Glutamatergic neuron (in vitro differentiated cells): ENCODE data around the gene FTCDNL1. TPM values are rescaled to one million over a fixed set of nuclear protein-coding genes. Genes with fewer than 3 reads are reported as not detected.

ENCODE experiments used
- DNase-seq: peaks from one replicate; pipeline ENCODE4 v3.0.0; 2022
- H3K27ac Mint-ChIP-seq: one replicate; pipeline ENCODE4 v1.8.0; 2020; ENCODE audit warnings: mild to moderate bottlenecking, mixed read lengths, inconsistent platforms; ENCODE audit not compliant: unreplicated experiment
- H3K27me3 Mint-ChIP-seq: one replicate; pipeline ENCODE4 v1.8.0; 2020; ENCODE audit warnings: mild to moderate bottlenecking, moderate library complexity, mixed read lengths, inconsistent platforms; ENCODE audit not compliant: unreplicated experiment
- H3K36me3 Mint-ChIP-seq: one replicate; pipeline ENCODE4 v1.8.0; 2020; ENCODE audit warnings: mild to moderate bottlenecking, mixed read lengths, inconsistent platforms; ENCODE audit not compliant: unreplicated experiment
- H3K4me1 Mint-ChIP-seq: one replicate; pipeline ENCODE4 v1.8.0; 2020; ENCODE audit warnings: mild to moderate bottlenecking, low read depth, mixed read lengths, inconsistent platforms; ENCODE audit not compliant: unreplicated experiment
- H3K4me3 Mint-ChIP-seq: one replicate; pipeline ENCODE4 v1.8.0; 2020; ENCODE audit warnings: mild to moderate bottlenecking, mixed read lengths, inconsistent platforms; ENCODE audit not compliant: unreplicated experiment
- H3K9me3 Mint-ChIP-seq: one replicate; pipeline ENCODE4 v1.8.0; 2020; ENCODE audit warnings: mild to moderate bottlenecking, moderate library complexity, mixed read lengths, inconsistent platforms; ENCODE audit not compliant: unreplicated experiment
- total RNA-seq: library from RNA; stranded (reverse); fragmentation: NEBNext Ultra II Directional; extraction: Animal tissue kit (Norgen Biotek cat#: 25700); gene quantifications from one replicate; pipeline ENCODE4 v1.2.1, GENCODE V29; 2021; ENCODE audit not compliant: unreplicated experiment
- TF ChIP-seq, protein P1 (sequence below): fragments of 200-600 bp; sonication (generic); IDR thresholded peaks from one replicate; pipeline ENCODE4 v1.5.0; 2021; ENCODE audit not compliant: partially characterized antibody, unreplicated experiment

Gene FTCDNL1
- total RNA-seq, 1 donor from 2014 or later = 0.74 TPM

DNA sequence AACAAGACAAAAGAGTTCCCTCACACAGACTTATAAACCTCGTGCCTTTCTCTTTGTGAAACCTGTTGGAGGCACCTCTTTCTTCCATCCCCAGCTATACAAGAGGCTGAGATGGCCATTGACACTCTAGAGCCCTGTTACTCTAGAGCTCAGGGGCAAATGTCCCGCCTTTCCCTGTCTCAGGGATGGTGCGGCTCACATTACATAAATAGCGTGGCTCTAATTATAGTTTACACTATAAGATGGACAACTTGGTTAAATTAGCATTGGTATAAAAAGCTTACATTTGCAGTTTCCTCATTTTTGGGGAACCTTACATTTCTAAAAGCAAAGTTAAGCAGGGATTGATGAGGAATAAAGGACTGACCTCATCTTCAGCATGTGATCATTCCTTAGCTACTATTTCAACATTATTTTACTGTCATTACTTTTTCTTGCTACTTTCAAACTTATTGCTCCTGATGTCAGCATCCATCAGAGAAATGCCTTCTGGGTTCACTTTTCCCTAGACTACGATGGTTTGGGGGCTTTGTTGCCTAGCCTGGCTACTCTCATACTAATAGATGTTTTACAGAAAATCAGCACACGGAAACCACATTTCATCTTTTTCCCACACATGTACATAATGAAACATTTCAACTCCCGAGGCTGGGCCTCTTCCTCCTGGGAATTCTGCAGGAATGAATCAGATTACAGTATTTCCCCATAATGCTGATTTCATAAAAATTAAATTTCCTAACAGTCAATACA is 40.4 kb downstream of the FTCDNL1 start:
- TF ChIP-seq, protein P1, sequence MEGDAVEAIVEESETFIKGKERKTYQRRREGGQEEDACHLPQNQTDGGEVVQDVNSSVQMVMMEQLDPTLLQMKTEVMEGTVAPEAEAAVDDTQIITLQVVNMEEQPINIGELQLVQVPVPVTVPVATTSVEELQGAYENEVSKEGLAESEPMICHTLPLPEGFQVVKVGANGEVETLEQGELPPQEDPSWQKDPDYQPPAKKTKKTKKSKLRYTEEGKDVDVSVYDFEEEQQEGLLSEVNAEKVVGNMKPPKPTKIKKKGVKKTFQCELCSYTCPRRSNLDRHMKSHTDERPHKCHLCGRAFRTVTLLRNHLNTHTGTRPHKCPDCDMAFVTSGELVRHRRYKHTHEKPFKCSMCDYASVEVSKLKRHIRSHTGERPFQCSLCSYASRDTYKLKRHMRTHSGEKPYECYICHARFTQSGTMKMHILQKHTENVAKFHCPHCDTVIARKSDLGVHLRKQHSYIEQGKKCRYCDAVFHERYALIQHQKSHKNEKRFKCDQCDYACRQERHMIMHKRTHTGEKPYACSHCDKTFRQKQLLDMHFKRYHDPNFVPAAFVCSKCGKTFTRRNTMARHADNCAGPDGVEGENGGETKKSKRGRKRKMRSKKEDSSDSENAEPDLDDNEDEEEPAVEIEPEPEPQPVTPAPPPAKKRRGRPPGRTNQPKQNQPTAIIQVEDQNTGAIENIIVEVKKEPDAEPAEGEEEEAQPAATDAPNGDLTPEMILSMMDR = no peak
- H3K4me3 Mint-ChIP-seq = no peak overlapping the region
- DNase-seq = no peak
- H3K4me1 Mint-ChIP-seq = no peaks in the 10 kb centered on the region
- H3K27me3 Mint-ChIP-seq = peaks cover 3% of the 10 kb centered on the region
- H3K36me3 Mint-ChIP-seq = no peaks in the 10 kb centered on the region
- H3K27ac Mint-ChIP-seq = no peak overlapping the region
- no peaks in the 10 kb centered on the region for H3K9me3 Mint-ChIP-seq

DNA sequence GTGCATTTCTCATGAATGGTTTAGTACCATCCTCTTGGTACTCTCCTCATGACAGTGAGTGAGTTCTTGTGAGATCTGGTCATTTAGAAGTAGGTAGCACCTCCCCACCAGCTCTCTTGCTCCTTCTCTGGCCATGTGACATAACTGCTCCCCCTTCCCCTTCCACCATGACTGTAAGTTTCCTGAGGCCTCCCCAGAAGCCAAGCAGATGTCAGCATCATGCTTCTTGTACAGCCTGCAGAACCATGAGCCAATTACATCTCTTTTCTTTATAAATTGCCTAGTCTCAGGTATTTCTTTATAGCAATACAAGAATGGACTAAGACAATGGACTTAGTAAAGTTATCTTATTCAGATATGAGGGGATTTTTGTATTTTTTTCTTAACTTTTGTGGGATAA is 43.0 kb downstream of the FTCDNL1 start:
- Mint-ChIP-seq H3K27me3 (peaks cover 3% of the 10 kb centered on the region), H3K9me3 (no peaks in the 10 kb centered on the region), H3K27ac (no peak overlapping the region), H3K4me3 (no peak overlapping the region), H3K4me1 (no peaks in the 10 kb centered on the region), H3K36me3 (no peaks in the 10 kb centered on the region)
- no peak for DNase-seq
- TF ChIP-seq, protein P1 = no peak

DNA sequence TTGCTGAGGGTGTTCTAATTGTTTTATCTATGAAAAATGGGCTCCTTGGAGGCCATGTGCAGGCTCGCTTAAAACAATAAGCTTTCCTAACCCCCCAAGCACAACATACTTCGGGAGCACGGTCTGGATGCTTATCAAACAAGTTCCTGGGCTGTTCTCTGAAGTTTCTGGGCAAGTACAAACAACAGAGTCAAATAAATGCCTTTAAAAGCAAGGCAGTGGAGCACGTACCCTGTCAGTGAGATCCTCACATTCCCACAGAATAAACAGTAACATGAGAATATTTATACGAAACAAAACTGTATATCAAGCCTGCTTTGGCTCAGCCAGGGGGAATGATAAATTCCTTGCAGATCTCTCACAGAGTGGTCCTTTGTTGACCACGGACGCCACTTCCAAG is 44.8 kb downstream of the FTCDNL1 start:
- H3K9me3 Mint-ChIP-seq = no peaks in the 10 kb centered on the region
- H3K27me3 Mint-ChIP-seq = peaks cover 3% of the 10 kb centered on the region
- DNase-seq = no peak

DNA sequence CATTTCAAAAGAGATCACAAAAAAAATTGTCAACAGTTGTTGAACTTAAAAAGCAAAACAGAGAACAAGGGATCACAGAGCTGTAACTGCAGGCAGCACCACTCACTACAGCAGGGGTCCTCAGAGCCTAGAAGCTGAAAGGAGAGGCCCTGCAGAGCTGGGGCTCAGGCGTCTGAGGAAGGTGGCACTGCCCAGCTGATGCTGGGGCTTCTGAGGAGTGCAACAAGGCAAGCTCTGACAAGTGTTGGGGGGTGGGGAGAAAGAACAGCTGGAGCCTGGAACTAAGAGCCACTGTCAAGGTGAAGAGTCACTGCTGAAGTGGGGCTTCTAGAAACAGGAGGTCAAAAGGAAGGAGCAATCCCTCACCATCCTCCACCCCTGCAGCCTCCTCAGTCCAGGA is 46.2 kb downstream of the FTCDNL1 start:
- Mint-ChIP-seq H3K36me3 (no peaks in the 10 kb centered on the region), H3K9me3 (no peaks in the 10 kb centered on the region), H3K4me3 (no peak overlapping the region), H3K27ac (no peak overlapping the region), H3K27me3 (peaks cover 3% of the 10 kb centered on the region), H3K4me1 (no peaks in the 10 kb centered on the region)
- TF ChIP-seq, protein P1 = no peak
- no peak for DNase-seq

More for the DNA sequence above, 44.8 kb downstream of the FTCDNL1 start:
- no peak overlapping the region for H3K4me3 Mint-ChIP-seq
- TF ChIP-seq, protein P1 = no peak
- H3K27ac Mint-ChIP-seq = no peak overlapping the region
- H3K4me1 Mint-ChIP-seq = no peaks in the 10 kb centered on the region
- H3K36me3 Mint-ChIP-seq = no peaks in the 10 kb centered on the region

DNA sequence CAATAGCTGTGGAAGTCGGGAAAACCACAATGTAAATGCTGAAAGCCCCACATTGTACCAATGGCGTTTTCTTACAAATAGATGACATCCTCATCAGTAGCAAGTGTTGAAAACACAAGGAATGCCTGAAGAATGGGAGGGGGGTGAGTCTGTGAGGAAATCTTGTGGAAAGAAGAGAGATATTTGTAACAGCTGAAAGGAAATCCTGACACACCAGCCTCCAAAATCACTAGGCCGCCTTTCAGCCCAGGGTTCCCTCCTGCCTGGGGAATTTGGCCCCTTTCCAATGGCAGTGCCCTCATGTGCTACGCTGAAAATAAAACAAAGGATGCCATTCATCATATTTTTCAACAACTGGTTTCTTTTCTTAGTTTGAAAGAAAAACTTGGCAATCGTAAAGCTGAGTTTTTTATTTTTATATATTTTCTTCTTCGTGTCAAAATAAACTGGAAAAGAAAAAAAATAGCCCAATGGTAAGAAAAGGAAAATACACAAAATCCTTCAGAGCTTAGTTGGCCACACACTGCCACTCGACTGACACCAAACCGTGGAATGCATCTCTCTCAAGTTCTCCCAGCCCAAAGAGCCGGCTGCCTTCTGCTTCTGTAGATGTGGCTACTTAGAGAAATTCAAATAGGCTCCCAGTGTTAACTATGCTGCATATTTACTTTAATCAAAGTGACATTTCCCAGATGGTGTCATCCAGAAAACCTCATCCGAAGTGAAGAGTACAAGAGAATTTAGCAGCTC is 52.0 kb downstream of the FTCDNL1 start:
- TF ChIP-seq, protein P1 = no peak
- no peak for DNase-seq
- H3K9me3 Mint-ChIP-seq = peaks cover 1% of the 10 kb centered on the region
- H3K4me3 Mint-ChIP-seq = no peak overlapping the region
- no peaks in the 10 kb centered on the region for H3K27me3 Mint-ChIP-seq
- H3K36me3 Mint-ChIP-seq = no peaks in the 10 kb centered on the region
- no peak overlapping the region for H3K27ac Mint-ChIP-seq
- no peaks in the 10 kb centered on the region for H3K4me1 Mint-ChIP-seq
